Measurements from ENCODE around the gene ERFL. TPM values are rescaled to one million over a fixed set of nuclear protein-coding genes. Genes with fewer than 3 reads are reported as not detected.

Gene ERFL
- total RNA-seq, 4 donors from 2014 or later = not detected

DNA sequence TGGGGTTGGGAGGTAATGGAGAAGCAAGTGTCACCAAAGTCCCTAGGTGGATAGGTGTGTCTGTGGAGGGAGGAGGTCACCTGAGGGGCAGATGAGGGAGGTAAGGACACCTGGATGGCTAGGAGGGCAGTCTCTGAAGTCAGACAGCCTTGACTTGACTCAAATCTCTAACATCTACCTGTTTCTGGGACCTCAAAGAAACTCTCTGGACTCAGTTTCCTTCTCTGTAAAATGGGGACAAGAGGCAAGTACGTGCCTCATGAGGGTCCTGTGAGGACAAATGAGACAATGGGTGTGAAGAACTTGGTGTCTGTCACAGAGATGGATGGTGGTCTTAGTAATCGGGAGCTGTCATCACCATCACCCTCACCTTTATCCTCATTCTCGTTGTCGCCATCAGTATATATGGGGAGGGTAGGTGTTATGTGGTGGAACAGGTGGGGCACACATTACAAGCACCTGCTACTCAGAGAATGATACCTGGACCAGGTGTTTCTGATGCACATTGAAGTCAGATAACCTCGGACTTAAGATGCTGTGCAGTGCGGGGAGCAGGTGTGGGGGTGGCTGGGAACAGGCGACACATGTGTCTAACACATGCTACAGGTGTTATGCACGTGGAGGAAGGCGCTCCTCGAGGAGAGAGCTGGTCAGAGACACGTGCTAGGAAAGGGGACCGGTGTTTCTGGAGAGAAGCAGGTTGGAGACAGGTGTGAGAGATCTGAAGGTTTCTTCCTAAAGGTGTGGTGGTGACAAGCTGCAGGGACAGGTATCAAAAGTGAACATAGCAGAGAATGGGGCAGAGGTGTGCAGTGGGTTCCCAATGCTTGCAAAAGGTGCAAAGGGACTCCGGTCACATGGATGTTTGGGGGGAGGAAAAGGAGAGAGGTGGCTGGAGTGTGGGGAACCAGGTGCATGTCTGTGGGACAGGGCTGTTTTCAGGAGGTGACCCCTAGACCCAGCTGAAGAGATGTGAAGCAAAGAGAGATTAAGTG, 3.8 kb downstream of the ERFL start:
- Histone ChIP-seq H3K27me3 (peaks cover 21 to 100% (median 52%) of the 10 kb centered on the region in 4 donors), H3K4me3 (no peak overlapping the region), H3K36me3 (no peaks in the 10 kb centered on the region), H3K9me3 (no peaks in the 10 kb centered on the region), H3K27ac (no peak overlapping the region), H3K4me1 (peaks cover 14 to 20% (median 19%) of the 10 kb centered on the region in 3 donors)
- intact Hi-C loops (cut with DNase I) = no loop called here
- no peak for TF ChIP-seq POLR2A (IDR thresholded peaks at IDR 0.05)
- TF ChIP-seq, protein P1, sequence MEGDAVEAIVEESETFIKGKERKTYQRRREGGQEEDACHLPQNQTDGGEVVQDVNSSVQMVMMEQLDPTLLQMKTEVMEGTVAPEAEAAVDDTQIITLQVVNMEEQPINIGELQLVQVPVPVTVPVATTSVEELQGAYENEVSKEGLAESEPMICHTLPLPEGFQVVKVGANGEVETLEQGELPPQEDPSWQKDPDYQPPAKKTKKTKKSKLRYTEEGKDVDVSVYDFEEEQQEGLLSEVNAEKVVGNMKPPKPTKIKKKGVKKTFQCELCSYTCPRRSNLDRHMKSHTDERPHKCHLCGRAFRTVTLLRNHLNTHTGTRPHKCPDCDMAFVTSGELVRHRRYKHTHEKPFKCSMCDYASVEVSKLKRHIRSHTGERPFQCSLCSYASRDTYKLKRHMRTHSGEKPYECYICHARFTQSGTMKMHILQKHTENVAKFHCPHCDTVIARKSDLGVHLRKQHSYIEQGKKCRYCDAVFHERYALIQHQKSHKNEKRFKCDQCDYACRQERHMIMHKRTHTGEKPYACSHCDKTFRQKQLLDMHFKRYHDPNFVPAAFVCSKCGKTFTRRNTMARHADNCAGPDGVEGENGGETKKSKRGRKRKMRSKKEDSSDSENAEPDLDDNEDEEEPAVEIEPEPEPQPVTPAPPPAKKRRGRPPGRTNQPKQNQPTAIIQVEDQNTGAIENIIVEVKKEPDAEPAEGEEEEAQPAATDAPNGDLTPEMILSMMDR (IDR thresholded peaks at IDR 0.05) = no peak
- DNase-seq = no peak
- WGBS, 2 donors = 25 to 39% methylated on average over 13 of the region's 13 CpGs

DNA sequence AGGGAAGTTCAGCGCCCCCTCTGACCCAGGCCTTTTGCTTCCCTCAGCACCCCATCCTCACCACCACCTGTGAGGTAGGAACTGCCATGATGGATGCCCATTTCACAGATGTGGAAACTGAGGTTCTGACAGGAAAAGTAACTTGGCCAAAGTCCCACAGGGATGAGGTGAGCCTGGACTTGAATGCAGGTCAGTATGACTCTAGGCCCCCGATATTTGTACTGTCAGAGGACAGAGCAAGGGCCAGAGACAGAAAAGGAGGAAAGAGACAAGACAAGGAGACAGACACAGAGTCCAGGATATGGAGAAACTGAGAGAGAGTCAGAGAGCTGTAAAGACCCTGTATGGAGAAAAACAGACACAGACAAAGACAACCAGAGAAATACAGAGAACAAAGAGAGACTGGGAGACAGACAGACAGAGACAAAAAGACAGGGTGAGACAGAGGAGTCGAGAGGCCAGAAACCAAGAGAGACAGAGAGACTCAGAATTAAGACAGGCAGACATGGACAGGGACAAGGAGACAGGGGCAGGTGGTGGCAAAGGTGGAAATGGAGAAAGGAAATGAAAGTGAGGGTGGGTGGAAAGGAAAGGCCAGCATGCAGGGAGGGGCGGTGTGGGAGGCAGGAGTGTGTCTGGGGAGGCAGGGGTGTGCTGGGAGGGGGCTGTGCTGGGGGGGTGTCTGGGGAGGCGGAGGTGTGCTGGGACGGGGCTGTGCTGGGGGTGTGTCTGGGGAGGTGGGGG, 5.0 kb downstream of the ERFL start:
- no peak for DNase-seq
- no peak overlapping the region for H3K27ac ChIP-seq
- H3K9me3 ChIP-seq = no peaks in the 10 kb centered on the region
- no peaks in the 10 kb centered on the region for H3K36me3 ChIP-seq
- H3K4me3 ChIP-seq = no peak overlapping the region
- H3K27me3 ChIP-seq = peaks cover 11 to 100% (median 45%) of the 10 kb centered on the region in 4 donors
- WGBS, 2 donors = 16 to 23% methylated on average over 3 of the region's 6 CpGs
- TF ChIP-seq, protein P1 (IDR thresholded peaks at IDR 0.05) = no peak
- no peak for TF ChIP-seq POLR2A (IDR thresholded peaks at IDR 0.05)
- H3K4me1 ChIP-seq = peaks cover 5 to 8% (median 7%) of the 10 kb centered on the region in 3 donors
- intact Hi-C loops (cut with DNase I) = no loop called here

DNA sequence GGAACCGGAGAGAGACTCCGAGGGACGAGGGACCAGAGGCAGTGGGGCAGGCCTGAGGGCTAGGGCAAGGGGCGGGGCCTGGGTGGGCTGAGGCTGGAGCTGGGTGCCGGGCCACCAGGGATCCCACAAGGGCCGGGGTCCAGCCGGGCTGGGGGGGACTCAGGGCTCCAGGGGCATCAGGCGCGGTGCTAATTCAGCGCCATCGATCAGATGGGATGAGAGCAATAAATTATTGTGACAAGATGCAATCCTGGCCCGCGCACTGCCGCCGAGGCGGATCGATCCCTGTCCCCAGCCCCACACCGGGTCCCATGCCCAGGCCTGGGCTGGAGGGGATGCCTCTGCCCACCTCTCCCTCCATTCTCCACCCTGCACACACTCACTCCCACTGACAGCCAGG, 5.7 kb downstream of the ERFL start:
- peaks cover under 1 to 1% (median under 1%) of the 10 kb centered on the region in 3 donors for H3K4me1 ChIP-seq
- TF ChIP-seq, protein P1 (IDR thresholded peaks at IDR 0.05) = no peak
- no peak for TF ChIP-seq POLR2A (IDR thresholded peaks at IDR 0.05)
- no peaks in the 10 kb centered on the region for H3K9me3 ChIP-seq
- no peak for DNase-seq
- H3K36me3 ChIP-seq = no peaks in the 10 kb centered on the region
- intact Hi-C loops (cut with DNase I) = no loop called here
- no peak overlapping the region for H3K27ac ChIP-seq
- WGBS, 2 donors = 30 to 49% methylated on average over 12 to 16 of the region's 18 CpGs
- no peak overlapping the region for H3K4me3 ChIP-seq
- peaks cover 5 to 100% (median 40%) of the 10 kb centered on the region in 4 donors for H3K27me3 ChIP-seq

DNA sequence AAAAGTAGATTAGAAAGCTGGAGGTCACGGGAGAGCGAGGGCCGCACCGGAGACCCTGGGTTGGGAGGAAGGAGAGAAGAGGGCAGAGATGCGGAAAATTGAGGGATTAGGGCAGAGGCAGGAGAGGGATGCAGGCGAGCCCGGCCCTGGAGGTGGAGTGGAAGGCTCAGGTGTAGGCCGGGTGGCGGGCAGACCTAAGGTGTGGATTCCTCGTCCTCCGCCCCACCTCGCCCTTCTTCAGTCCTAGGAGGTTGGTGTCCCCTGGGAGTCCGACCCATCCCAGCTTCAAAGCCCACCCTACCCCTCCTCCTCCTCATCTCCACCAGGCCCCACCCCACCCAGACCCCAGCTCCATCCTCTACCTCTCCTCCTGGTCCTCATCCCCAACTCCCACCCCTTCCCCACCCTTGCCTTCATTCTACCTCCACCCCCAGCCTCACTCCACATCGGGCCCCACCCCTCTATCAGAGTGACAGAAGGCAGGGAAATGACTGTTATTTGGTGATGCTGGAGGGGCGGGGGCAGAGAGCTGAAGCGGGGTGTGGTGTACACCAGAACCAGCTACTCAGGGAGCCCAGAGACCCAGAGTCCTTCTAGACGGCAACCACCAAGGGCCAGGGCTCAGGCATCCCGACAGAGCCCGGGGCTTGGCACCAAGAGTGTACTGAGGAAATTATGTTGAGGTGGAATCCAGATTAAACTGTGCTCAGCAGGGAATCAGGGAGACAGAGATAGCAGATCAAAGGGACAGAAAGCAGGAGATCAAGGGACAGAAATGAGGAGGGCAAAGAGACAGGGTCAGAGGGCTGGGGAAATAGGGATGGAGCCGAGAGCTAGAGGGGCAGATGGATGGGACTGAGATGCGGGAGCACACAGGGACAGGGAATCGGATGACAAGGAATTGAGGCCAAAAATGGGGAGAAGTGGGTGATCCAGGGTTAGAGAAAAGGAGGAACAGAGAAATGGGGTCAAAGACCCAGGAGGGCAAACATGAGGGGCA, 6.4 kb downstream of the ERFL start:
- Histone ChIP-seq H3K27me3 (peaks cover 5 to 100% (median 37%) of the 10 kb centered on the region in 4 donors), H3K9me3 (no peaks in the 10 kb centered on the region), H3K36me3 (no peaks in the 10 kb centered on the region), H3K27ac (no peak overlapping the region), H3K4me3 (no peak overlapping the region), H3K4me1 (no peaks in the 10 kb centered on the region)
- WGBS, 2 donors = 15 to 27% methylated on average over 19 to 20 of the region's 22 CpGs
- TF ChIP-seq, protein P1 (IDR thresholded peaks at IDR 0.05) = no peak
- no peak for TF ChIP-seq POLR2A (IDR thresholded peaks at IDR 0.05)
- intact Hi-C loops (cut with DNase I) = no loop called here
- DNase-seq = no peak

Measured in esophagus squamous epithelium (tissue), 5 donors.